ENCODE results near the gene BIRC7.

DNA sequence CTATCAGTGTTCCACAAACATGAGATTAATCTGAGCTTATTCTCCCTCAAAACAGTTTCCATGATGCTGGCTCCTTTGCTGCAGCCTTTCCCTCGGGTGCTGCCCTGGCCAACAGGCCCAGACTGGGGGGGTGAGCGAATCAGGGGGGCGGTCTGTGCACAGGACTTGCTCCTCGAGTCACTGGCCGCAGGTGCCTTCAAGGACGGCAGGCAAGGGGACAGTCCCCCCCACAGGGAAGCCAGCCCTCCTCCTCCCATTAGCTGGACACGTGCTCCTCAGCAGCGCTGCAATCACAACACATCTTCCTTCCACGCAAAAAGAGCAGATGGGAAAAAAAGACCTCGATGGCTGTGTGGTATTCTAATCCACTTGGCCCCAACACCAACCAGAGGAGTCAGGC, 29.8 kb upstream of the BIRC7 start:
- TF ChIP-seq, protein P1, sequence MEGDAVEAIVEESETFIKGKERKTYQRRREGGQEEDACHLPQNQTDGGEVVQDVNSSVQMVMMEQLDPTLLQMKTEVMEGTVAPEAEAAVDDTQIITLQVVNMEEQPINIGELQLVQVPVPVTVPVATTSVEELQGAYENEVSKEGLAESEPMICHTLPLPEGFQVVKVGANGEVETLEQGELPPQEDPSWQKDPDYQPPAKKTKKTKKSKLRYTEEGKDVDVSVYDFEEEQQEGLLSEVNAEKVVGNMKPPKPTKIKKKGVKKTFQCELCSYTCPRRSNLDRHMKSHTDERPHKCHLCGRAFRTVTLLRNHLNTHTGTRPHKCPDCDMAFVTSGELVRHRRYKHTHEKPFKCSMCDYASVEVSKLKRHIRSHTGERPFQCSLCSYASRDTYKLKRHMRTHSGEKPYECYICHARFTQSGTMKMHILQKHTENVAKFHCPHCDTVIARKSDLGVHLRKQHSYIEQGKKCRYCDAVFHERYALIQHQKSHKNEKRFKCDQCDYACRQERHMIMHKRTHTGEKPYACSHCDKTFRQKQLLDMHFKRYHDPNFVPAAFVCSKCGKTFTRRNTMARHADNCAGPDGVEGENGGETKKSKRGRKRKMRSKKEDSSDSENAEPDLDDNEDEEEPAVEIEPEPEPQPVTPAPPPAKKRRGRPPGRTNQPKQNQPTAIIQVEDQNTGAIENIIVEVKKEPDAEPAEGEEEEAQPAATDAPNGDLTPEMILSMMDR (IDR thresholded peaks at IDR 0.05): no peak
- no peak for TF ChIP-seq POLR2A (IDR thresholded peaks at IDR 0.05)

Data from right lobe of liver (tissue), 4 donors.